Keratinocyte (primary cell): ENCODE measurements around the gene CCDC146.
"Not testable (repeated sequence)": the region's sequence is repeated elsewhere in the genome, so short reads cannot be mapped to it uniquely, and the experiment has no call there.

ENCODE experiments used
- EZH2 ChIP-seq: IDR thresholded peaks from one replicate; pipeline ENCODE4 v1.6.1; 2012; ENCODE audit warnings: inconsistent platforms, mild to moderate bottlenecking, low read length, moderate library complexity
- TF ChIP-seq, protein P1 (sequence below), 3 experiments: IDR thresholded peaks in 1 of 3; conservative IDR thresholded peaks in 1 of 3; optimal IDR thresholded peaks in 1 of 3; 2 replicates in 2 of 3; 3 replicates in 1 of 3; pipeline versions ENCODE3 to v1.5.1; 2011; ENCODE audit warnings: low read length in 3 of 3, mild to moderate bottlenecking in 3 of 3, moderate library complexity in 2 of 3, control low read depth in 1 of 3, inconsistent platforms in 1 of 3; ENCODE audit not compliant: insufficient read depth in 2 of 3; ENCODE audit errors: extremely low read depth in 1 of 3

DNA sequence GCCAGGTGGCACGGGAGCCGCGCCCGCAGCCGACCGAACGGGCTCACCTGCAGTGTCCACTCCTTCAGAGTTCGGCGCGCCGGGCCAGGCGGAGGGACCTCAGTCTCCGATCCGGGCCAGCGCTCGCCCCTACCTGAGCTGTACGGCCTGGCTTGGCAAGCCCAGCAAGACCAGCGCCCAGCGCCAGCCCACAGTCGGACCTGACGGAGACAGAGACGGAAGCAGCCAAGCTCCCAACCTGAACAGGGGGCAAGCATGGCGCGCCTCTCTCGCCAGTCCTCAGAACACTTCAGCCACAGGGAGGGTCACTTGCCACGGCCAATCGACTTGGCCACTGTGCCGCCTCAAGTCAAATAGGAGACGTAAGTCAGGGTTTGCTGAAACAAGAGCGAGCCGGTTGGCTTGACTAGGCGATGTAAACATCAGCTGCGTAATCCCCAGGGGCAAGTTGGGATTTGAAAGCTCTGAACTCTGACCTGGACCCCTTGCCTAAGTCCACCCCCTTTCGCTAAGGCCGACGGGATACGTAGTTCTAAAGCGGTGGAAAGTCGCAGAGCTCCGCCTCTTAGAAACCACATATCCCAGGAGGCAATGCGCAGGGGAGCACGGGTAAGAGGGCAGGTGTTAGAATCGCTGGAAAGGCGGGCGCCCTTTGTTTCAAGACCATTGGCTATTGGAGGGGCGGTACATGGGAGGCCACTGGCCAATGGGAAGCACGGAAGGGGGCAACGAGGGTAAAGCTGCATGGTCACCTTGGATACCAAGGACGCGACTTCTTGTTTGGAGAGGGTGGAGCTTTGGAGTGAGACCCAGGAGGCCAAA, at the start of gene CCDC146:
- TF ChIP-seq, protein P1, sequence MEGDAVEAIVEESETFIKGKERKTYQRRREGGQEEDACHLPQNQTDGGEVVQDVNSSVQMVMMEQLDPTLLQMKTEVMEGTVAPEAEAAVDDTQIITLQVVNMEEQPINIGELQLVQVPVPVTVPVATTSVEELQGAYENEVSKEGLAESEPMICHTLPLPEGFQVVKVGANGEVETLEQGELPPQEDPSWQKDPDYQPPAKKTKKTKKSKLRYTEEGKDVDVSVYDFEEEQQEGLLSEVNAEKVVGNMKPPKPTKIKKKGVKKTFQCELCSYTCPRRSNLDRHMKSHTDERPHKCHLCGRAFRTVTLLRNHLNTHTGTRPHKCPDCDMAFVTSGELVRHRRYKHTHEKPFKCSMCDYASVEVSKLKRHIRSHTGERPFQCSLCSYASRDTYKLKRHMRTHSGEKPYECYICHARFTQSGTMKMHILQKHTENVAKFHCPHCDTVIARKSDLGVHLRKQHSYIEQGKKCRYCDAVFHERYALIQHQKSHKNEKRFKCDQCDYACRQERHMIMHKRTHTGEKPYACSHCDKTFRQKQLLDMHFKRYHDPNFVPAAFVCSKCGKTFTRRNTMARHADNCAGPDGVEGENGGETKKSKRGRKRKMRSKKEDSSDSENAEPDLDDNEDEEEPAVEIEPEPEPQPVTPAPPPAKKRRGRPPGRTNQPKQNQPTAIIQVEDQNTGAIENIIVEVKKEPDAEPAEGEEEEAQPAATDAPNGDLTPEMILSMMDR (optimal IDR thresholded peaks at IDR 0.05 in 1 of 3, IDR thresholded peaks at IDR 0.05 in 1 of 3, conservative IDR thresholded peaks at IDR 0.05 in 1 of 3; ENCODE audit: extremely low read depth in 1 of 3, insufficient read depth in 2 of 3, low read length in 3 of 3): not testable (repeated sequence)
- TF ChIP-seq EZH2: not testable (repeated sequence)
